Sigmoid colon (tissue), 7 donors: ENCODE measurements around the gene PDE6D. TPM values are rescaled to one million over a fixed set of nuclear protein-coding genes. Genes with fewer than 3 reads are reported as not detected.

Experiments used
- DNase-seq: peaks from one replicate; pipeline ENCODE4 v3.0.0-alpha.2; 2019
- H3K27ac ChIP-seq, 4 donors: fragments of 200-600 bp; sonication (generic); one replicate each; pipeline ENCODE4 v1.5.1; 2016 to 2019; ENCODE audit warnings: mild to moderate bottlenecking in 1 of 4
- H3K27me3 ChIP-seq, 3 donors: fragments of 200-600 bp; sonication (generic); one replicate each; pipeline ENCODE4 v1.5.1; 2019; ENCODE audit warnings: mild to moderate bottlenecking in 1 of 3
- H3K36me3 ChIP-seq, 4 donors: fragments of 200-600 bp; sonication (generic); one replicate each; pipeline ENCODE4 v1.5.1; 2016 to 2019
- H3K4me1 ChIP-seq, 4 donors: fragments of 200-600 bp; sonication (generic); one replicate each; pipeline ENCODE4 v1.5.1; 2017 to 2019
- H3K4me3 ChIP-seq, 4 donors: fragments of 200-600 bp; sonication (generic); one replicate each; pipeline ENCODE4 v1.5.1; 2017 to 2019; ENCODE audit warnings: mild to moderate bottlenecking in 2 of 4, moderate library complexity in 1 of 4
- H3K9me3 ChIP-seq, 4 donors: fragments of 200-600 bp in 3 of 4; sonication (generic) in 3 of 4; one replicate each; pipeline versions ENCODE4 v1.5.1 to v1.6.1; 2013 to 2019
- EP300 ChIP-seq, 4 donors: sonication (generic); formaldehyde crosslinking; IDR thresholded peaks; one replicate each; pipeline ENCODE4 v1.6.1; 2017; ENCODE audit warnings: antibody characterized with exemption in 4 of 4
- POLR2A ChIP-seq, 2 donors: fragments of 450-650 bp; IDR thresholded peaks; one replicate each; pipeline ENCODE4 v1.6.1; 2016; ENCODE audit warnings: antibody characterized with exemption in 2 of 2, mild to moderate bottlenecking in 2 of 2, moderate library complexity in 2 of 2
- POLR2AphosphoS5 ChIP-seq, 4 donors: sonication (generic); formaldehyde crosslinking; IDR thresholded peaks; one replicate each; pipeline ENCODE4 v1.6.1; 2017; ENCODE audit warnings: antibody characterized with exemption in 4 of 4
- WGBS, 2 donors: extraction: QIAGEN DNeasy Blood & Tissue Kit; methylation state at CpG; one replicate each; pipeline ENCODE4 v1.1.7; 2013; 5-methylcytosine and 5-hydroxymethylcytosine counted together
- intact Hi-C: fragments of 100-400 bp; cut with DNase I; formaldehyde crosslinking; loops from one replicate; pipeline ENCODE4 v1.15.1; 2023
- polyA plus RNA-seq, 3 donors: library from polyadenylated mRNA; stranded (reverse); fragments of 200-250 nt; gene quantifications; one replicate each; pipeline ENCODE4 v1.2.3, GENCODE V29; 2013
- total RNA-seq, 4 donors: library from RNA; depleted of rRNA; stranded (reverse); fragments of >200 nt; gene quantifications; one replicate each; pipeline ENCODE4 v1.1.0, GENCODE V29; 2016
- TF ChIP-seq, protein P1 (sequence below), 4 experiments: fragments of 450-650 bp in 3 of 4; fragments of 200-600 bp in 1 of 4; IDR thresholded peaks; one replicate each; pipeline ENCODE4 v1.5.1; 2016 to 2019; ENCODE audit warnings: antibody characterized with exemption in 4 of 4, mild to moderate bottlenecking in 3 of 4, moderate library complexity in 2 of 4
- donor health status: healthy with polysubstance abuse.
- donor health status: Bipolar disorder and iron deficiency.
- donor health status: healthy.

The PDE6D gene
- total and polyA plus RNA-seq, 7 donors: 19.9 to 44.9 (median 24.6) TPM

DNA sequence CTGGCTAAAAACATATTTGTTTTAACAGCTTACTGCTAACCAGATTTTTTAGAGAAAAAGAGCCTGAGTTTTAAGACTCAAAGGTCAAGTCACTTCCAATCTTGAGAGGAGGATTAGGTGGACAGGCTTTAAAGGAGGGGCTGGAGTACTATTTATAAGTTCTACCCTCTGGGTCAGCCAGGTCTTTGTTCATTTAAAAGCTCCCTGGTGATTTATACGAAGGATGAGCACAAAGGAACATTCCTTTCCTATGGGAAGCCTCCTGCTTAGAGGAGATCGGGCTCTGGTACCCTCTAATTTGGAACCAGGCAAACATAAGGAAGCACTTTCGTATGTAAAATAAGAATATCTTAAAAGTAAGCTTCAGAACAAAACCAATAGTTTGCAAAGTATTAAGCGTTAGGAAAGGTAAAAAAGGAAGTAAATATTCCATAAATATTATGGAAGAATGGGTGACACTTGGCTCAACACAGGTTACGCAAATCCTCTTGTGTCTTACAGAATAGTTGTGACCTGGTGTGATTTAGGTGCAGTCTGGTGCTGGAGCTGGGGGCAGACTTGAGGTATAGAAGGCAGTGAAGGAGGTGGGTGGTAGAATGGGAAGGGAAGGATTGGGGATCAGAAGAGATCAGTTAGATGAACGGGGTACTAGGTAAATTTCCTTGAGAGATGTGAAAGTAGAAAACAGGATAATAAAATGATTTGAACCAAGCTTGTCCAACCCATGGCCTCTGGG lies 35.6 kb downstream of the PDE6D start:
- H3K4me3 ChIP-seq: no peak overlapping the region
- TF ChIP-seq EP300 (IDR thresholded peaks at IDR 0.05) (no peak), POLR2AphosphoS5 (IDR thresholded peaks at IDR 0.05) (no peak), POLR2A (IDR thresholded peaks at IDR 0.05) (no peak)
- TF ChIP-seq, protein P1, sequence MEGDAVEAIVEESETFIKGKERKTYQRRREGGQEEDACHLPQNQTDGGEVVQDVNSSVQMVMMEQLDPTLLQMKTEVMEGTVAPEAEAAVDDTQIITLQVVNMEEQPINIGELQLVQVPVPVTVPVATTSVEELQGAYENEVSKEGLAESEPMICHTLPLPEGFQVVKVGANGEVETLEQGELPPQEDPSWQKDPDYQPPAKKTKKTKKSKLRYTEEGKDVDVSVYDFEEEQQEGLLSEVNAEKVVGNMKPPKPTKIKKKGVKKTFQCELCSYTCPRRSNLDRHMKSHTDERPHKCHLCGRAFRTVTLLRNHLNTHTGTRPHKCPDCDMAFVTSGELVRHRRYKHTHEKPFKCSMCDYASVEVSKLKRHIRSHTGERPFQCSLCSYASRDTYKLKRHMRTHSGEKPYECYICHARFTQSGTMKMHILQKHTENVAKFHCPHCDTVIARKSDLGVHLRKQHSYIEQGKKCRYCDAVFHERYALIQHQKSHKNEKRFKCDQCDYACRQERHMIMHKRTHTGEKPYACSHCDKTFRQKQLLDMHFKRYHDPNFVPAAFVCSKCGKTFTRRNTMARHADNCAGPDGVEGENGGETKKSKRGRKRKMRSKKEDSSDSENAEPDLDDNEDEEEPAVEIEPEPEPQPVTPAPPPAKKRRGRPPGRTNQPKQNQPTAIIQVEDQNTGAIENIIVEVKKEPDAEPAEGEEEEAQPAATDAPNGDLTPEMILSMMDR (IDR thresholded peaks at IDR 0.05): no peak
- no peaks in the 10 kb centered on the region for H3K36me3 ChIP-seq
- no peak for DNase-seq
- no peaks in the 10 kb centered on the region for H3K9me3 ChIP-seq
- no peaks in the 10 kb centered on the region for H3K27me3 ChIP-seq
- no peak overlapping the region for H3K27ac ChIP-seq
- 86% methylated on average over 6 of the region's 6 CpGs for whole genome bisulfite sequencing, 2 donors
- intact Hi-C loops: no loop called here
- no peaks in the 10 kb centered on the region for H3K4me1 ChIP-seq

DNA sequence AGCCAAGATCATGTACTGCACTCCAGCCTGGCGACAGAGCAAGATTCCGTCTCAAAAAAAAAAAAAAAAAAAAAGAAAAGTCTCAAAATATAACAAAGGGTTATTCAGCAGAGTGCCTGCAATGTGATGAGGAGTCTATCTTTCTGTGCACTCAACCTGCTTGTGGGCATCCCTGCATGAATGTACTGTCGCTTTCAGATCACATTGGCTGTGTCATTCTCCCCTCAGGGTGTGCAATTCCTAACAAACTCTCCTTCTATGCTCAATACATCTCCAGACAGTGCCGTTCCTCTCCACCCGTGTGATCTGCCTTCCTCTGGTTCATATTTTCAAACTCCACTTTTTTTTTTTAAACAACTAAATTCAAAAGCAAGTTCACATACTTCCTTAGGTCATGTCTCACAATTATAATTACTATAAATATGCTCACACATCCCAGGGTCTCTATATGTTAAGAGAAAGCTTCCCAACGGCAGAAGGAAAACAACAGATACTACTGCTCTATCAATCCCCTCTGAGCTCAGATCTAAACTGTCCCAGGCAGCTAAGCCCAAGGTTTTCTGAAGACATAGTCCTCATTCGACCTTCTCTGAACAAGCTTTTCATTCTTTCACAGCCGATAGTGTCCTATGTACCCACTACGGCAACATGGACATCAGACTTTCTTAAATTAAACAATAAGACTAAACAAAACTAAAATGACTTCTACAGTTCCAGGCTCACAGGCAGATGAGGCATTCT lies 37.5 kb downstream of the PDE6D start:
- Histone ChIP-seq H3K4me3 (no peak overlapping the region), H3K27me3 (no peaks in the 10 kb centered on the region), H3K4me1 (no peaks in the 10 kb centered on the region), H3K36me3 (no peaks in the 10 kb centered on the region), H3K9me3 (no peaks in the 10 kb centered on the region), H3K27ac (no peak overlapping the region)
- intact Hi-C loops: no loop called here
- DNase-seq: no peak
- WGBS, 2 donors: 80 to 84% methylated on average over 9 of the region's 9 CpGs
- TF ChIP-seq, protein P1 (IDR thresholded peaks at IDR 0.05): no peak
- no peak for TF ChIP-seq EP300 (IDR thresholded peaks at IDR 0.05)
- no peak for TF ChIP-seq POLR2AphosphoS5 (IDR thresholded peaks at IDR 0.05)
- TF ChIP-seq POLR2A (IDR thresholded peaks at IDR 0.05): no peak

DNA sequence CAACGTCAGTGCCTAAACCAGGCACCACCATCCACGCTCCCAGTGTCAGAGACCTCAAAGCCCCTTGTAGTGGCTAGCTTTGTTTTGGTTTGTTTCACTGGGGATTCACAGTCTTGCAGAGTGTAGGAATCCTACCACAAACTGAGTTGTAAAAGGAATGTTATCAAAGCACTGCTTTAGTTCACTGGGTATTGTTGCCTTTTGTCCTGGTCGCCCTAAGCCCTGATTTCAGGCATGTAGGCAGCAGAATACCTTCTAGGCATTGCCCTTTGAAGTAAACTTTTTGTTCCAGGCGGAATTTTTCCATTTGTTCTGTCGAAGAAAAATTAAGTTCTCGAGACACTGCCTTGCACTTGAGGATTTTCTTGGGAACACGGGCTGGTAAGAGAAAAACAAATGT lies 43.3 kb downstream of the PDE6D start:
- Histone ChIP-seq H3K9me3 (no peaks in the 10 kb centered on the region), H3K27me3 (no peaks in the 10 kb centered on the region), H3K4me3 (no peak overlapping the region), H3K36me3 (peaks cover 0 to 44% (median 14%) of the 10 kb centered on the region in 4 donors), H3K4me1 (no peaks in the 10 kb centered on the region), H3K27ac (no peak overlapping the region)
- 95 to 96% methylated on average over 7 of the region's 7 CpGs for WGBS, 2 donors
- intact Hi-C loops: no loop called here
- TF ChIP-seq, protein P1 (IDR thresholded peaks at IDR 0.05): no peak
- no peak for TF ChIP-seq POLR2AphosphoS5 (IDR thresholded peaks at IDR 0.05)
- no peak for TF ChIP-seq EP300 (IDR thresholded peaks at IDR 0.05)
- no peak for TF ChIP-seq POLR2A (IDR thresholded peaks at IDR 0.05)
- no peak for DNase-seq

DNA sequence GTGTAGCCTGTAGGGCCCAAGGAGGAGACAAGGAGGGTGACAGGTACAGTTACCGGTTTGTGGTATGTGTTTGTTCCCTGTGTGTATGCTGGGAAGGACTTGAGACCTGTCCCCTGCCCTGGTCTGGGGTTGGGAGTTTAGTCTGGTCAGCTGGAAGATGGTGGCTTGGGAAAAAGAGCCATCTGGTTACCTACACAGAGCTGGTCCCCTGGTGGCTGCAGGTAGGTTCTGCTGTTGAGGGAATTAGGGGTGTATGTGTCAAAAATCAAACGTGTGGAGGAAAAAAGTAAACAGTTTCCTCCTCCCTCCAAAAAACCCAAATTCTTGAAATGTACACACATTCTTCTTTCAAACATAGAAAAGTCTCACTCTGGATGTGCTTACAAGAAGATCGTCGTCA lies 48.5 kb downstream of the PDE6D start:
- Histone ChIP-seq H3K27me3 (no peaks in the 10 kb centered on the region), H3K4me3 (no peak overlapping the region), H3K36me3 (peaks cover 0 to 59% (median 15%) of the 10 kb centered on the region in 4 donors), H3K27ac (no peak overlapping the region), H3K9me3 (no peaks in the 10 kb centered on the region), H3K4me1 (no peaks in the 10 kb centered on the region)
- WGBS, 2 donors: 81 to 84% methylated on average over 4 of the region's 4 CpGs
- peak; percentile 29 for DNase-seq
- no peak for TF ChIP-seq POLR2AphosphoS5 (IDR thresholded peaks at IDR 0.05)
- TF ChIP-seq, protein P1 (IDR thresholded peaks at IDR 0.05): no peak
- no peak for TF ChIP-seq POLR2A (IDR thresholded peaks at IDR 0.05)
- intact Hi-C loops: no loop called here
